SK-N-SH (cell line): ENCODE measurements around the gene SMIM22.

ENCODE experiments used
- CTCF ChIP-seq: fragments of 200-600 bp; sonication (generic); IDR thresholded peaks from 2 replicates; pipeline ENCODE4 v1.6.1; 2017; ENCODE audit warnings: antibody characterized with exemption, mild to moderate bottlenecking, moderate library complexity
- EZH2phosphoT487 ChIP-seq: fragments of 200-600 bp; sonication (generic); IDR thresholded peaks from 2 replicates; pipeline ENCODE4 v1.6.1; 2017; ENCODE audit warnings: low read depth, mixed run types, mild to moderate bottlenecking, antibody characterized with exemption, moderate library complexity, borderline replicate concordance
- MAX ChIP-seq: IDR thresholded peaks from 2 replicates; pipeline ENCODE4 v1.4.0; 2012; ENCODE audit warnings: low read depth
- POLR2AphosphoS5 ChIP-seq: IDR thresholded peaks from 2 replicates; pipeline ENCODE4 v1.6.1; 2012; ENCODE audit warnings: low read depth, low read length
- RCOR1 ChIP-seq: fragments of 150-350 bp; IDR thresholded peaks from 2 replicates; pipeline ENCODE4 v1.6.1; 2017; ENCODE audit warnings: antibody characterized with exemption, low read length
- SMC3 ChIP-seq: IDR thresholded peaks from 2 replicates; pipeline ENCODE4 v1.6.1; 2012; ENCODE audit warnings: low read depth, low read length, improper control_type of control experiment
- TCF12 ChIP-seq: IDR thresholded peaks from 2 replicates; pipeline ENCODE4 v1.4.0; 2012
- YY1 ChIP-seq: IDR thresholded peaks from 2 replicates; pipeline ENCODE4 v1.4.0; 2012; ENCODE audit warnings: low read depth, mild to moderate bottlenecking
- ZBTB33 ChIP-seq: IDR thresholded peaks from 2 replicates; pipeline ENCODE4 v1.4.0; 2012; ENCODE audit warnings: low read depth, borderline replicate concordance

GRCh38 chr16:4814046-4814445, 18.9 kb downstream of the SMIM22 start:
- TF ChIP-seq EZH2phosphoT487 = no peak
- TF ChIP-seq ZBTB33 = no peak
- TF ChIP-seq MAX = no peak
- TF ChIP-seq SMC3 = no peak
- no peak for TF ChIP-seq CTCF
- no peak for TF ChIP-seq POLR2AphosphoS5
- no peak for TF ChIP-seq YY1
- no peak for TF ChIP-seq TCF12
- no peak for TF ChIP-seq RCOR1
